Liver (tissue), 3 donors: Measurements from ENCODE around the gene PDXDC1.
"Not testable (repeated sequence)": the region's sequence is repeated elsewhere in the genome, so short reads cannot be mapped to it uniquely, and the experiment has no call there.

Experiments used
- FOXA1 ChIP-seq: IDR thresholded peaks from 2 replicates; pipeline ENCODE4 v1.6.1; 2016; ENCODE audit warnings: antibody characterized with exemption
- GABPA ChIP-seq, 2 donors: IDR thresholded peaks in 1 of 2; conservative IDR thresholded peaks in 1 of 2; 2 replicates each; pipeline ENCODE4 v1.6.1; 2016; ENCODE audit warnings: antibody characterized with exemption in 2 of 2, mild to moderate bottlenecking in 1 of 2, moderate library complexity in 1 of 2
- HNF4A ChIP-seq, 2 donors: conservative IDR thresholded peaks; 2 replicates each; pipeline ENCODE4 v1.6.1; 2016; ENCODE audit warnings: antibody characterized with exemption in 2 of 2, mild to moderate bottlenecking in 2 of 2
- JUND ChIP-seq, 2 donors: IDR thresholded peaks; 2 replicates each; pipeline ENCODE4 v1.6.1; 2016; ENCODE audit warnings: antibody characterized with exemption in 2 of 2
- RAD21 ChIP-seq, 2 donors: IDR thresholded peaks; 2 replicates each; pipeline ENCODE4 v1.6.1; 2016; ENCODE audit warnings: antibody characterized with exemption in 2 of 2, mild to moderate bottlenecking in 2 of 2
- SP1 ChIP-seq: IDR thresholded peaks from 2 replicates; pipeline ENCODE4 v1.6.1; 2018; ENCODE audit warnings: antibody characterized with exemption, mild to moderate bottlenecking
- TAF1 ChIP-seq: conservative IDR thresholded peaks from 2 replicates; pipeline ENCODE4 v1.6.1; 2016; ENCODE audit warnings: antibody characterized with exemption, mild to moderate bottlenecking
- YY1 ChIP-seq: IDR thresholded peaks from 2 replicates; pipeline ENCODE4 v1.6.1; 2016; ENCODE audit warnings: antibody characterized with exemption, mild to moderate bottlenecking
- TF ChIP-seq, protein P1 (sequence below): fragments of 150-350 bp; IDR thresholded peaks from 2 replicates; pipeline ENCODE4 v1.5.1; 2017; ENCODE audit warnings: improper control_type of control experiment, low read depth, low read length; ENCODE audit not compliant: missing input control
- TF ChIP-seq, protein P2 (sequence below): IDR thresholded peaks from 2 replicates; pipeline ENCODE4 v1.6.1; 2016; ENCODE audit warnings: antibody characterized with exemption
- TF ChIP-seq, protein P3 (sequence below): IDR thresholded peaks from 2 replicates; pipeline ENCODE4 v1.6.1; 2016; ENCODE audit warnings: antibody characterized with exemption
- TF ChIP-seq, protein P4 (sequence below): IDR thresholded peaks from 2 replicates; pipeline ENCODE4 v1.6.1; 2016; ENCODE audit warnings: antibody characterized with exemption
- TF ChIP-seq, protein P5 (sequence below): IDR thresholded peaks from 2 replicates; pipeline ENCODE4 v1.6.1; 2016; ENCODE audit warnings: antibody characterized with exemption, mild to moderate bottlenecking
- donor health status: healthy.
- donor health status: healthy.

DNA sequence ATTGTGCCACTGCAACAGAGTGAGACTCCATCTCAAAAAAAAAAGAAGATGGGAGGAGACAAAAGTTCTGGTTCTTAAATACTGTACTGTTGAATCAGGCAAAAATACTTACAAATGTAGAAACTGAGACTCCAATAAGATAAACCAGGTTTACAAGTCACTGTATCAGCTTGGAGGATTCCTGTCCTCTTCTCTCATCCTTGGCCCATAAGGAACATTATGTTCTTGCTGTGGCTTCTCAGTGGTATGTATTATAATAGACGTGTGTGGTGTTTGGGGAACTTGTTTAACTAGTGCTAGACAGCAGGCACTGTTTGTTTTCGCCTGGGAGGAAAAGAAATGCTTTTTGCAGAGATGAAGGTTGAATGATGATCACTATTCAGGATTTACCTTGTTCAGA, 7.7 kb downstream of the PDXDC1 start:
- TF ChIP-seq, protein P1, sequence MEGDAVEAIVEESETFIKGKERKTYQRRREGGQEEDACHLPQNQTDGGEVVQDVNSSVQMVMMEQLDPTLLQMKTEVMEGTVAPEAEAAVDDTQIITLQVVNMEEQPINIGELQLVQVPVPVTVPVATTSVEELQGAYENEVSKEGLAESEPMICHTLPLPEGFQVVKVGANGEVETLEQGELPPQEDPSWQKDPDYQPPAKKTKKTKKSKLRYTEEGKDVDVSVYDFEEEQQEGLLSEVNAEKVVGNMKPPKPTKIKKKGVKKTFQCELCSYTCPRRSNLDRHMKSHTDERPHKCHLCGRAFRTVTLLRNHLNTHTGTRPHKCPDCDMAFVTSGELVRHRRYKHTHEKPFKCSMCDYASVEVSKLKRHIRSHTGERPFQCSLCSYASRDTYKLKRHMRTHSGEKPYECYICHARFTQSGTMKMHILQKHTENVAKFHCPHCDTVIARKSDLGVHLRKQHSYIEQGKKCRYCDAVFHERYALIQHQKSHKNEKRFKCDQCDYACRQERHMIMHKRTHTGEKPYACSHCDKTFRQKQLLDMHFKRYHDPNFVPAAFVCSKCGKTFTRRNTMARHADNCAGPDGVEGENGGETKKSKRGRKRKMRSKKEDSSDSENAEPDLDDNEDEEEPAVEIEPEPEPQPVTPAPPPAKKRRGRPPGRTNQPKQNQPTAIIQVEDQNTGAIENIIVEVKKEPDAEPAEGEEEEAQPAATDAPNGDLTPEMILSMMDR: not testable (repeated sequence)
- TF ChIP-seq, protein P2, sequence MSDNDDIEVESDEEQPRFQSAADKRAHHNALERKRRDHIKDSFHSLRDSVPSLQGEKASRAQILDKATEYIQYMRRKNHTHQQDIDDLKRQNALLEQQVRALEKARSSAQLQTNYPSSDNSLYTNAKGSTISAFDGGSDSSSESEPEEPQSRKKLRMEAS: not testable (repeated sequence)
- TF ChIP-seq GABPA (IDR thresholded peaks at IDR 0.05 in 1 of 2, conservative IDR thresholded peaks at IDR 0.05 in 1 of 2); YY1; HNF4A (conservative IDR thresholded peaks at IDR 0.05); SP1; TAF1; FOXA1; RAD21 (IDR thresholded peaks at IDR 0.05); JUND (IDR thresholded peaks at IDR 0.05): not testable (repeated sequence)
- TF ChIP-seq, protein P3, sequence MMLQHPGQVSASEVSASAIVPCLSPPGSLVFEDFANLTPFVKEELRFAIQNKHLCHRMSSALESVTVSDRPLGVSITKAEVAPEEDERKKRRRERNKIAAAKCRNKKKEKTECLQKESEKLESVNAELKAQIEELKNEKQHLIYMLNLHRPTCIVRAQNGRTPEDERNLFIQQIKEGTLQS: not testable (repeated sequence)
- TF ChIP-seq, protein P4, sequence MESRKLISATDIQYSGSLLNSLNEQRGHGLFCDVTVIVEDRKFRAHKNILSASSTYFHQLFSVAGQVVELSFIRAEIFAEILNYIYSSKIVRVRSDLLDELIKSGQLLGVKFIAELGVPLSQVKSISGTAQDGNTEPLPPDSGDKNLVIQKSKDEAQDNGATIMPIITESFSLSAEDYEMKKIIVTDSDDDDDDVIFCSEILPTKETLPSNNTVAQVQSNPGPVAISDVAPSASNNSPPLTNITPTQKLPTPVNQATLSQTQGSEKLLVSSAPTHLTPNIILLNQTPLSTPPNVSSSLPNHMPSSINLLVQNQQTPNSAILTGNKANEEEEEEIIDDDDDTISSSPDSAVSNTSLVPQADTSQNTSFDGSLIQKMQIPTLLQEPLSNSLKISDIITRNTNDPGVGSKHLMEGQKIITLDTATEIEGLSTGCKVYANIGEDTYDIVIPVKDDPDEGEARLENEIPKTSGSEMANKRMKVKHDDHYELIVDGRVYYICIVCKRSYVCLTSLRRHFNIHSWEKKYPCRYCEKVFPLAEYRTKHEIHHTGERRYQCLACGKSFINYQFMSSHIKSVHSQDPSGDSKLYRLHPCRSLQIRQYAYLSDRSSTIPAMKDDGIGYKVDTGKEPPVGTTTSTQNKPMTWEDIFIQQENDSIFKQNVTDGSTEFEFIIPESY: not testable (repeated sequence)
- TF ChIP-seq, protein P5, sequence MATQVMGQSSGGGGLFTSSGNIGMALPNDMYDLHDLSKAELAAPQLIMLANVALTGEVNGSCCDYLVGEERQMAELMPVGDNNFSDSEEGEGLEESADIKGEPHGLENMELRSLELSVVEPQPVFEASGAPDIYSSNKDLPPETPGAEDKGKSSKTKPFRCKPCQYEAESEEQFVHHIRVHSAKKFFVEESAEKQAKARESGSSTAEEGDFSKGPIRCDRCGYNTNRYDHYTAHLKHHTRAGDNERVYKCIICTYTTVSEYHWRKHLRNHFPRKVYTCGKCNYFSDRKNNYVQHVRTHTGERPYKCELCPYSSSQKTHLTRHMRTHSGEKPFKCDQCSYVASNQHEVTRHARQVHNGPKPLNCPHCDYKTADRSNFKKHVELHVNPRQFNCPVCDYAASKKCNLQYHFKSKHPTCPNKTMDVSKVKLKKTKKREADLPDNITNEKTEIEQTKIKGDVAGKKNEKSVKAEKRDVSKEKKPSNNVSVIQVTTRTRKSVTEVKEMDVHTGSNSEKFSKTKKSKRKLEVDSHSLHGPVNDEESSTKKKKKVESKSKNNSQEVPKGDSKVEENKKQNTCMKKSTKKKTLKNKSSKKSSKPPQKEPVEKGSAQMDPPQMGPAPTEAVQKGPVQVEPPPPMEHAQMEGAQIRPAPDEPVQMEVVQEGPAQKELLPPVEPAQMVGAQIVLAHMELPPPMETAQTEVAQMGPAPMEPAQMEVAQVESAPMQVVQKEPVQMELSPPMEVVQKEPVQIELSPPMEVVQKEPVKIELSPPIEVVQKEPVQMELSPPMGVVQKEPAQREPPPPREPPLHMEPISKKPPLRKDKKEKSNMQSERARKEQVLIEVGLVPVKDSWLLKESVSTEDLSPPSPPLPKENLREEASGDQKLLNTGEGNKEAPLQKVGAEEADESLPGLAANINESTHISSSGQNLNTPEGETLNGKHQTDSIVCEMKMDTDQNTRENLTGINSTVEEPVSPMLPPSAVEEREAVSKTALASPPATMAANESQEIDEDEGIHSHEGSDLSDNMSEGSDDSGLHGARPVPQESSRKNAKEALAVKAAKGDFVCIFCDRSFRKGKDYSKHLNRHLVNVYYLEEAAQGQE: not testable (repeated sequence)
